HG03460 (cell line): ENCODE results near the gene INTS4.
"Not testable (repeated sequence)": the region's sequence is repeated elsewhere in the genome, so short reads cannot be mapped to it uniquely, and the experiment has no call there.

Experiments used
- ATAC-seq: cut with Tn5 transposase; IDR thresholded peaks from one replicate; pipeline ENCODE4 v1.9.1; 2021; ENCODE audit not compliant: unreplicated experiment

The INTS4 gene

DNA sequence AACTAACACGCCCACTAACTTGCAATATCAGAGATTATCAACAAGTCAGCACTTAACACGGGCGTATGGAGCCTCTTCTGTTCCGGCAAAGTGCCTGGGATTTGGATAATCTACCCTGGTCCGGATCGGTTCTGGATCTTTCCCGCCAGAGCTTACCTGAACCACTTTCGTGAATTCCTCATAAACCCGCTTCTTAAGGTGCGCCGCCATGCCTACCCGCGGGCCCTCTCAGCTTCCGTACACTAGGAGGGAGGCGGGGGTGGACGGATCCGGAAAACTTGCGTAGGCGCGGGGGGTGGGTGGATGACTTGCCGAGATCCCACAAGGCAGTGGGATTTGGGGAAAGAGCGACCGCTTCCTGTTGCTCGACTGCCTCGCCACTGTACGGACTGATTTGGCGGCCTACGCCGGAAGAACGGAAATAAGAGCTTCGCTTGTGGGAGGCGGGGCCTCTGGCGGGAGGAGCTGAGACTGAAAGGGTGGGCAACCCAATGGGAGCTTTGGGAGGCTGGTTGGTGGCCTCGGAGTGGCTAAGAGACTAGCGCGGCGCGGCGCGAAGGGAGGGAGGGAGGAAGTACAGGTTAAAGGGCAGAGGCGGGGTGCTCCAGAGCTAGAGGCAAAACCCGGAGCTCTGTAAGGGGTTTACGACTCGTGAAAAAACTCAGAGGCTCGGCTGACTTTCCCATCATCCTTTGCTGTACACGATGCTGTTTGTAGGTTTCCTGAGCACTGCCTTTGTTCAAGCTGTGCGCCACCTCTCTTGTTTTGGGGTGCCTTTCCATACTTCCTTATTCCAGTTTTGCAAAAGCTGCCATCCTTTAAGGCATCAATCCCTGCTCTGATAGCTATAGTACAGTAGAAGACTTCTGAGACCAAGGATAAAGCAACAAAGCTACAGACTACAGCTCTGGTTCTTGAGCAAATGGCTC lies at the start of gene INTS4:
INTS4 (minus strand) TSS at position 235 of the 929 bp plus-strand sequence; CDS start at position 210, 25 bp downstream.
- peak; percentile 97 for ATAC-seq

GRCh38 chr11:78041843-78042440 lies 47.5 kb upstream of the INTS4 start:
- ATAC-seq = no peak

DNA sequence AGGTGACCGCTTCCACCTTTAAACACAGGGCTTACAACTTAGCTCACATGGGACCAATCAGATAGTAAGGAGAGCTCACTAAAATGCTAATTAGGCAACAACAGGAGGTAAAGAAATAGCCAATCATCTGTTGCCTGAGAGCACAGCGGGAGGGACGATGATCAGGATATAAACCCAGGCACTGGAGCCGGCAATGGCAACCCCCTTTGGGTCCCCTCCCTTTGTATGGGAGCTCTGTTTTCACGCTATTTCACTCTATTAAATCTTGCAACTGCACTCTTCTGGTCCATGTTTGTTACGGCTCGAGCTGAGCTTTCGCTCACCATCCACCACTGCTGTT lies 46.9 kb upstream of the INTS4 start:
- not testable (repeated sequence) for ATAC-seq

- ATAC-seq = no peak
These were observed 46.4 kb upstream of the INTS4 start for GRCh38 chr11:78040691-78041379.

DNA sequence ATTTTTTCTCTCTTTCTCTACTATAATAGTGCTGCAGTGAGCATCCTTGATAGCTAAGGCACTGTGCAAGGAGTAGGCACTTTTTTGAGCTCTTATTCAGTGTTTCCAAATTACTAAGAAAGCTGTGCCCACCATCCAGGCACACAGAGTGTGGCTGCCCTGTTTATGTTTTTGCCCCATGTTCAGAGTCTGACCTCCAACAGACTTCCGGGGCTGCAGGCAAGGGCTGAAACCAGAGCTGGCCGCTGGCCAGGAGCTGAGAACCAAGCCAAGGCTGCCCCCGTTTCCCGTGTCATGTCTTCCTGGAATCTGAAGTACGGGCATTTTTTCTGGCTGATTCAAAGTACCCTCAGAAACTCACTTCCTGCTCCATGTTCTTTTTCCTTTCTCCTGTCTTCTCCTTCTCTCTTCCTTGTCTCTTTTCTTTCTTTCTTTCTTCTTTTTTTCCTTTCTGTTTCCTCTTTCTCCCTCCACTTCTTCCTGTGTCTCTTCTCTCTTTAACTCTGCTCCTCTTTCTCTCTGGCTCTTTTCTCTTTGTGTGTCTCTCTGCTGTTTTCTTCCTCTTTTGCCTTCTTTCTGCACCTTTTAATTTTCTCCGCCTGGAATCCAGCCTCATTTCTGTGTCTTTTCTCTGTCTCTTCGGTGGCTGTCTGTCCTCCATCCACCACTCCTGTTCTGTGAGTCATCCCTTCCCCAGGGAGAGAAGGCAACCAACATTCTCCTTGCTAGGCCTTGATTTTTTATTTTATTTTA lies 45.6 kb upstream of the INTS4 start:
- peak; percentile 80 for ATAC-seq

DNA sequence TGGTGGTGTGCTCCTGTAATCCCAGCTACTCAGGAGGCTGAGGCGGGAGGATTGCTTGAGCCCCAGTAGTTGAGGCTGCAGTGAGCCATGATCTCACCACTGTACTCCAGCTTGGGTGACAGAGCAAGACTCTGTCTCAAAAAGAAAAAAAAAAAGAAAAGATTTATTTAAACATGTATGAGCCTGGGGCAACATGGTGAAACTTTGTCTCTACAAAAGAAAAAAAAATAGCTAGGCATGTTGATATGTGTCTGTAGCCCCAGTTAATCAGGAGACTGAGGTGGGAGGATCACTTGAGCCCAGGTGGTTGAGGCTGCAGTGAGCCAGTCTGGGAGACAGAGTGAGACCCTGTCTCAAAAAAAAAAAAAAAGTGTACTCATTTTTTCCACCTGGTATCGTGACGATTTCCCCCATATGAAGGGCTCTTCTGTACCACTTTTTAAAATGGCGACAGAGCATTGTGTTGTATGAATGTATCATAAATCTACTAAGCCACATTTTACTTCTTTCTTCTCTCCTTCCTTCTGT lies 45.0 kb upstream of the INTS4 start:
- no peak for ATAC-seq

GRCh38 chr11:78038697-78039313 lies 44.3 kb upstream of the INTS4 start:
- ATAC-seq = no peak

GRCh38 chr11:78037825-78038620 lies 43.6 kb upstream of the INTS4 start:
- no peak for ATAC-seq

DNA sequence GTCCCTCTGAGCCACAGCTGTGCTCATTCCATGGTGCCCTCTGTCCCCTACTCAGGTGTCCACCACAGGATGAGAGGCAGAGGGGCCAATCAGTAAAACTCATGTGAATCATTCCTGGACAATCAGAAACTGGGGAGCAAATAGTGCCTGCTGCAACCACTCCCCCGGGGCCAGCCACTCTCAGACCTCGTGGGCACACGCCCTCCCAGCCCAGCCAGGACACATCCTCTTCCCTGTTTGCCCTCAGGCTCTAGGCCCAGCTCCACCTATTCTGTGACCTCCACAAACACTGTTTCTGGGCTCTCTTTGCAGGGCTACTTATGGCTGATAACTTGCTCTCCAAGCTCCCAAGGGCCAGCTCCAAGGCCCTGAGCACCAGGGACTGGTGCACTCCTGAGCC lies 42.6 kb upstream of the INTS4 start:
- no peak for ATAC-seq

DNA sequence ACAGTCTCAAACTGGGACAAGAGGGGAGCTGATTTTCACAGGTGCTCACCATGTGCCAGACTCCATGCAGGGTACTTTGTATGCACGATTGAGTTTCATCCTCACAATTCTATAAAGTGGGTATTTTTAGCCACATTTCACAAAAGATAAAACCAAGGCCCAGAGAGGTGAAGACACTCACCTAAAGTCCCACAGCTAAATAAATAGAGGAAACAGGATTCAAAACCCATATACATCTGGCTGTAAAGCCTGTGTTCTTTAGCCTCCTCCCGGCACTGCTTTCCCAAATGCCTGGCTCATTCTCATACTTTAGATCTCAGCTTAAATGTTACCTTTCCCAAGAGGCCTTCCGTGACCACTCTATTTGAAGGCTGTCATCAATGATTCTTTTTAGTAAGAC lies 41.8 kb upstream of the INTS4 start:
- no peak for ATAC-seq

GRCh38 chr11:78034623-78035022 lies 40.2 kb upstream of the INTS4 start:
- ATAC-seq = no peak

GRCh38 chr11:78033040-78033439 lies 38.6 kb upstream of the INTS4 start:
- ATAC-seq = no peak

- ATAC-seq = no peak
These were observed 37.6 kb upstream of the INTS4 start for GRCh38 chr11:78032090-78032489.

DNA sequence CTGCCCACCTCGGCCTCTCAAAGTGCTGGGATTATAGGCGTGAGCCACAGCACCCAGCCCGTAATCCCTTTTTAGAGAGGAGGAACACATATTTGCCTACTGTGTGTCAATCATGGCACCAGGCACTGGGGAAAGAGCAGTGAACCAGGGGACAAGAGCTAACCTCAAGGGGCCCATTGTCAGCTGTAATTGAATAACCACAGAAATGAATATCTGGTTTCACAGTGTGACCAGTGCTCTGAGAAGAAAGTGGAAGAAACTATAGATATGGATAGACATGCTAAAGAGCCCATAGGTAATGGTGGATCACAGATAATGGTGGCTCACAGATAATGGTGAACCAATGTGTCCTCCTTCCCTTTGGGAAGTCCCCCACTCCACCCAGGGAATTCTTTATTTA lies 37.2 kb upstream of the INTS4 start:
- peak; percentile 95 for ATAC-seq

DNA sequence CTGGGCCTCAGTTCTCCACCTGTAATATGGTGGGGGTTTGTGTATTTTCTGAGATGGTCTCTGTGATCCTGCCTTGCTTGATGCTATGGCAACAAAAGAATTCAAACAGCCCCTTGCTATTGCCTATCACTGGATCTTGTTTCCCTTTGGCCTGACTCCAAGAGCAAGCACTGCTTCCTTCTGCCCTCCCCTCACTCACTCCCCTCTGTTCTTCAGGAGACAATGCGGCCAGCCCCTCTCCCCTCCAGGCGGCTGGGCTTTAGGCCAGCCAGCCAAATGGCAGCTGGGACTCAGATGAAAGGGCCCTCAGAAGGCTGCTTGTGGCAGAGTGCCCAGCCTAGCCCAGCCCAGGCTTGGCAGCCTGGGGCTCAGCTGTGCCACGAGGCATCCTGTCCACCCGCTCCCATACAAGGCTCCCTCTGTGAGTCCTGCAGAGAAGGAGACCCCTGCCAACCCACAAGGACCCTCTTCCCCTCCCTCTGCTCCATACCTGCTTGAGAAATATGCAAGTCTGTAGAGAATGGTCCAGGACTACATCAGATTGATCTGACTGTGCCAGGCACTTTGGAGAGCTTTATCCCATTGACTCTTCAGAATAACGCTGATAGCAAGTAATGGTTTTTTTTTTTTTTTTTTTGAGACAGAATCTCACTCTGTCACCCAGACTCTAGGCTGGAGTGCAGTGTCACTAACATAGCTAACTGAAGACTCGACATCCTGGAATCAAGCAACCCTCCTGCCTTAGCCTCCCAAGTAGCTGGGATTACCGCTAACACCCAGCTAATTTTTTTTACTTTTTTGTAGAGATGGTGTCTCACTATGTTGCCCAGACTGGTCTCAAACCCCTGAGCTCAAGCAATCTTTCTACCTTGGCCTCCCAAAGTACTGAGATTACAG lies 36.2 kb upstream of the INTS4 start:
- ATAC-seq = no peak

DNA sequence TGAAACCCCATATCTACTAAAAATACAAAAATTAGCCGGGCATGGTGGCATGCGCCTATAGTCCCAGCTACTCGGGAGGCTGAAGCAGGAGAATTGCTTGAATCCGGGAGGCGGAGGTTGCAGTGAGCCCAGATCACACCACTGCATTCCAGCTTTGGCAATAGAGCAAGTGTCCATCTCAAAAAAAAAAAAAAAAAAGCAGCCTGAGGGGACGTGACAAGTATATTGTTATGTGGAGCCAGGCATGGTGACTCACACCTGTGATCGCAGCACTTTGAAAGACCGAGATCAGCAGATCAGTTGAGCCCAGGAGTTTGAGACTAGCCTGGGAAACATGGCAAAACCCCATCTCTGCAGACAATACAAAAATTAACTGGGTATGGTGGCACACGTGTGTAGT lies 34.0 kb upstream of the INTS4 start:
- not testable (repeated sequence) for ATAC-seq

DNA sequence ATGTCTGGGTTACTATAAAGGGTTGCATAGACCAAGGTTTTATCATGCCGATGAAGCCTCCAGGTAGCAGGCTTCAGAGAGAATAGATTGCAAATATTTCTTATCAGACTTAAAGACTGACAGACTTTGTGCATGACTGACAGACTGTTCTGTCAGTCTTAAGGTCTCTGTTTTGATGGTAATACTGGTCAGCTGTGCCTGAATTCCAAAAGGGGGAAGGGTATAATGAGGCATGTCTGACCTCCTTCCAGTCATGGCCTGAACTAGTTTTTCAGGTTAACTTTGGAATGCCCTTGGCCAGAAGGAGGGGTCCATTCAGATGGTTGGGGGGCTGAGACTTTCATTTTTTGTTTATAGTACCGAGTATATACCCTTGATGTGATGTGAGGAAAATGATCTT lies 33.3 kb upstream of the INTS4 start:
- ATAC-seq = no peak

DNA sequence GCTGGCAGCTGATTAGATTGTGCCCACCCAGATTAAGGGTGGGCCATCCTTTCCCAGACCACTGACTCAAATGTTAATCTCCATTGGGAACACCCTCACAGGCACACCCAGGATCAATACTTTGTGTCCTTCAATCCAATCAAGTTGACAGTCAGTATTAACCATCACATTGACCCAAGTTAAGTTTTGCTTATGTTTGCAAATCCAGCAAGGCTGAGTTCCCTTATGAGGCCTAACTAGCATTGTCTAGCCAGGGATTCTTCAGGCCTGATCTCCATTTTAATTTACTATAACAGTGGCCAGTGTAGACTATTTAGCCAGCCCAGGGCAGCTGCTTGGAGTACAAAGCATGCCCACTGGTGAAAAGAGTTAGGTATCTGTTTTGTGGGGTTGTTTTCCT lies 30.9 kb upstream of the INTS4 start:
- no peak for ATAC-seq

DNA sequence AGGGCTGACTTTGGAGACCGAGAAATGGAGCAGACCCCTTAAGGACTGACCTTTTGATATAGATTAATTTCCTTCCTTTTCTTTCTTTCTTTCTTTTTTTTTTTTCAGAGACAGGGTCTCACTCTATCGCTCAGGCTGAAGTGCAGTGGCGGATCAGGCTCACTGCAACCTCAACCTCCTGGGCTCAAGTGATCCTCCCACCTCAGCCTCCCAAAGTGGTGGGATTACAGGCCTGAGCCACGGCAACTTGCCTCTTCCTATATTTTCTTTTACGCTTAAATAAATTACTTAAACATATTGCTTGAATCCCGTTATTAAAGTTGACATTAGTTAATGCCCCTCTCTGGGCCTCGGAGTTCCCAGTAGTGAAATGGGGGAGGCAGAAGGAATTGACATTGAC lies 29.0 kb upstream of the INTS4 start:
- no peak for ATAC-seq
